Activated T-cell treated with anti-CD3 and anti-CD28 coated beads for 24 hours (primary cell): ENCODE data around the gene MPHOSPH9.
A peak's percentile ranks its signal among the peaks of the same experiment; 100 is the strongest.
"Not testable (repeated sequence)": the region's sequence is repeated elsewhere in the genome, so short reads cannot be mapped to it uniquely, and the experiment has no call there.

Source experiments
- DNase-seq: peaks from one replicate; pipeline ENCODE4 v3.0.0-alpha.2; 2020; ENCODE audit warnings: low read depth

Gene MPHOSPH9

DNA sequence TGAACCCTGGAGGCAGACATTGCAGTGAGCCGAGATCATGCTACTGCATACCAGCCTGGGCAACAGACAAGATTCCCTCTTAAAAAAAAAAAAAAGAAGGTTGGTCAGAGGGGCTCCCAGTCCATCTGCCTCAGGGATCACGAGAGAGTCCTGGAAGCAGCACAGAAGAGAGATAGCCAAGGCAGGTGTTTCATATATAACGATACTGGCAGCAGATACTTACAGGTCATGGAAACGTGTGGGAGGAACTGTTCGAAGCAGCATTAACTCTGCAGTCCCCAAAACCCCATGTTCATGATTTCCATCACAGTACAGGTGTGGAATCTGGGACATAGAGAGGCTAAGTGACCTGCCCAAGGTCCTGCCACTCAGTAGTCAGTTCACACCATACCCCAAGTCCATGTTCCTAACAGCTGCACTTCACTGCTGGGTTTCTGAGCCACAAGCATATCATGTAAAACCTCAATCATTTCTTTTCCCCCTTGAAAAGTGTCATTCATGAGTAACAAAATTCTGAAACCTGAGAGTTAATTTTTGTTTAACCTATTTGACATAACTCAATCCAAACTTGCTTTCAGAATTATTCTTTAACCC is 22.0 kb upstream of the MPHOSPH9 start:
- no peak for DNase-seq

DNA sequence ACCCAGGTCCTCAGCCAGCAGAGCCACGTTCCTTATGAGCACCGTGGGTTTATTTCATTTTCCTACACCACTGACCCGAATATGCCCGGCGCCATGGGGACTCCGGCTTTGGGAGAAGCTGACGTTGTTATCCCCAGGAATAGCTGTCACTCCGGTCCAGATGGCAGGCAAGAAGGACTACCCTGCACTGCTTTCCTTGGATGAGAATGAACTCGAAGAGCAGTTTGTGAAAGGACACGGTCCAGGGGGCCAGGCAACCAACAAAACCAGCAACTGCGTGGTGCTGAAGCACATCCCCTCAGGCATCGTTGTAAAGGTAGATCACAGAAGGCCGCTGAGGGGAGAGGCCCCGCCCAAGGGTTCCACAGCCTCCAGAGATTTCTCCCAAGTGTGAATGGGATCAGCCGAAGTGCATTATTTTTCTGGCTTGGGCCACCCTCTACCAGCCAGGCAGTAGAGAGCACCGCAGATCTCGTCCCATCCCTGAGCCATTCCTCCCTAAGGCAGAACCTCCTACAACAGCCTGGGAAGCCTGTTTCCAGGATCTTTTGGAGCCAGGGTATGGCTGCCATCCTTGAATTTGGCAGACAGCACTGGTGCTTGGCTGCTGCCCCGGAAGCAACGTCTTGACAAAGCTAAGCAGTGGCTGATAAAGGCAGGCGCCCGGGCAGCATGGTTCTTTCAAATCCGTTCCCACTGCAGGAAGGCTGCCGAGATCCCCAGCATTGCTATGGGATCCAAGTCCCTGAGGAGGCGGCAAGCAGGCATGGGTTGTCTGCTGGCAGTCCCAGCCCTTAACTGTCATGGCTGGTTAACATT is 20.9 kb upstream of the MPHOSPH9 start:
- DNase-seq: no peak

DNA sequence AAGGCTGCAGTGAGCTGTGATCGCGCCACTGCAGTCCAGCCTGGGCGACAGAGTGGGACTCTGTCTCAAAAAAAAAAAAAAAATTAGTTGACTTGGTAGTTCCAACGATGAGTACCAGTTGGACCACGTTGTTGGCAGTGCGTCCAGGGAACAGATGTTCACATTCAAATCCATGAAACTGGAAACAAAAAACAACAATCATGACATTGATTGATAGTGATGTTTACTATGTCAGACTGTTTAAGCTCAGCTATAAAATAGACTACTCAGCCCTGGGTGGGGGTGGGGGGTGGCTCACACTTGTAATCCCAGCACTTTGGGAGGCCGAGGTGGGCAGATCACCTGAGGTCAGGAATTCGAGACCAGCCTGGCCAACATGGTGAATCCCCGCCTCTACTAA is 19.4 kb upstream of the MPHOSPH9 start:
- DNase-seq: not testable (repeated sequence)

DNA sequence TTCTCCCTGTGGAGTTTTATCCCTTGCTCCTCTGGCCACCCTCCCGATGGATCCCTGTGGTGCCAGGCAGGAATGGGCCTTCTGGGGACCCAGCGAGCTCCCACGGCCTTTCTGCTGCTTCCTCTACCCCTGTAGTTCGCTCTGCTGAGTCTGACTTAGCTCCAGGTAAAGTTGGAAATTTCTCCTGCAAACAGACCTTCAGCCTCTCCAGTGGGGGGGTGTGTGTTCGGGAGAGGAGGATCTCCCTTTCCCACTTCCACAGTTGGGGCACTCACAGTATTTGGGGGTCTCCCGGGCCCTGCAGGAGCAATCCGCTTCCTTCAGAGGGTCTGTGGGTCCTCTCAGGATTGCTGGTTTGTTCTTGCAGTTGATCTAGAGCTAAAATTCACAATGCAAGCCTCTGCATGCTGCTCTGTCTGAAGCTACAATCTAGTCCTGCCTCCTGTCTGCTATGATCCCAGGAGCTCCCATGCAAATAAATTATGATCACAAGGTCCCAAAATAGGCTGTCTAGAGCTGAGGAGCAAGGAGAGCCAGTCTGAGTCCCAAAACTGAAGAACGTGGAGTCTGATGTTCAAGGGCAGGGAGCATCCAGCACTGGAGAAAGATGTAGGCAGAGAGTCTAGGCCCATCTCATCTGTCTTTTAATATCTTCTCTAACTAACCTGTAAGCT is 18.6 kb upstream of the MPHOSPH9 start:
- no peak for DNase-seq

DNA sequence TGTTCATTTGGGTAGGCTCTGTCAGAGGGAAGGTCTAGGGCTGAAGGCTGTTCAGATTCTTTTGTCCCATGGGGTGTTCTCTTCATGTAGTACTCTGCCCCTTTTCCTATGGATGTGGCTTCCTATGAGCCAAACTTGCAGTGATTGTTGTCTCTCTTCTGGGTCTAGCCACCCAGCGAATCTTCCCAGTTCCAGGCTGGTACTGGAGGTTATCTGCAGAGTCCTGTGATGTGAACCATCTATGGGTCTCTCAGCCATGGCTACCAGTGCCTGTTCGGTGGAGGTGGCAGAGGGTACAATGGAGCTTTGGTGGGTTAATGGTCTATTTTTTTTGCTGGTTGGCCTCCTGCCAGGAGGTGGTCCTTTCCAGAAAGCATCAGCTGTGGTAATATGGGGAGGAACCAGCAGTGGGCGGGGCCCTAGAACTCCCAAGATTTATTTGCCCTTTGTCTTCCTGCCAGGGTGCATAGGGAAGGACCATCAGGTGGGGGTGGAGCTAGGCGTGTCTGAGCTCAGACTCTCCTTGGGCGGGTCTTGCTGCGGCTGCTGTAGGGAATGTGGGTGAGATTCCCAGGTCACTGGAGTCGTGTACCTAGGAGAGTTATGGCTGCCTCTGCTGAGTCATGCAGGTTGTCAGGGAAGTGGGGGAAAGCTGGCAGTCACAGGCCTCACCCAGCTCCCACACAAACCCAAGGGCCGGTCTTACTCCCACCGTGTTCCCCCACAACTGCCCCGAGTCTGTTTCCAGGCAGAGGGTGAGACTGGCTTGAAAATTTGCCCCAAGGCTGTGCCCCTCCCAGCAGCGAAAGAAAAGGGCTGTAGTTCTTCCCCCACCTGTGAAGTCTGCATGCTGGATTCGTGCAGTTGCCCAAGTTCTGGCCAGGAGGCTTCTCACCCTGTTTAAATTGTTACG is 17.8 kb upstream of the MPHOSPH9 start:
- no peak for DNase-seq

DNA sequence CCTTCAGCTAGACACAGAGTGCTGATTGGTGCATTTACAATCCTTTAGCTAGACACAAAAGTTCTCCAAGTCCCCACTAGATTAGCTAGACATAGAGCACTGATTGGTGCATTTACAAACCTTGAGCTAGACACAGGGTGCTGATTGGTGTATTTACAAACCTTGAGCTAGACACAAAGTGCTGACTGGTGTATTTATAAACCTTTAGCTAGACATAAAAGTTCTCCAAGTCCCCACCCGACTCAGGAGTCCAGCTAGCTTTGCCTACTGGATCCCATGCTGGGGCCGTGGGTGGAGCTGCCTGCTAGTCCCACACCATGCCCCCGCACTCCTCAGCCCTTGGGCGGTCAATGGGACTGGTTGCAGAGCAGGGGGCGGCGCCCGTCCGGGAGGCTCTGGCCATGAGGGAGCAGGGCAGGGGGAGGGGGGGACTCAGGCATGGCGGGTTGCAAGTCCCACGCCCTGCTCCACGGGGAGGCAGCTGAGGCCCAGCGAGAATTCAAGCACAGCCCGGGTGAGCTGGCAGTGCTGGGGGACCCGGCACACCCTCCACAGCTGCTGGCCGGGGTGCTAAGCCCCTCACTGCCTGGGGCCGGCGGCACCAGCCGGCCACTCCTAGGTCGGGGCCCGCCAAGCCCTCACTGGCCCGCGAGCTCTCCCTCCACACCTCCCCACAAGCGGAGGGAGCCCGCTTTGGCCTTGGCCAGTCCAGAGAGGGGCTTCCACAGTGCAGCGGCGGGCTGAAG is 16.2 kb upstream of the MPHOSPH9 start:
- not testable (repeated sequence) for DNase-seq

DNA sequence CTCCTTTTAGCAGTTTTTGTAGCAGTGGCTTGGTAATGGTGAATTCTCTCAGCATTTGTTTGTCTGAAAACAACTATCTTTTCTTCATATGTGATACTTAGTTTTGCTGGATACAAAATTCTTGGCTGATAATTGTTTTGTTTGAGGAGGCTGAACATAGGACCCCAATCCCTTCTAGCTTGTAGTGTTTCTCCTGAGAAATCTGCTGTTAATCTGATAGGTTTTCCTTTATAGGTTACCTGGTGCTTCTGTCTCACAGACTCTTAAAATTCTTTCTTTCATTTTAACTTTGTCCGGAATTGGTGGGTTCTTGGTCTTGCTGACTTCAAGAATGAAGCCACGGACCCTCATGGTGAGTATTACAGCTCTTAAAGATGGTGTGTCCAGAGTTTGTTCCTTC is 15.2 kb upstream of the MPHOSPH9 start:
- DNase-seq: not testable (repeated sequence)

DNA sequence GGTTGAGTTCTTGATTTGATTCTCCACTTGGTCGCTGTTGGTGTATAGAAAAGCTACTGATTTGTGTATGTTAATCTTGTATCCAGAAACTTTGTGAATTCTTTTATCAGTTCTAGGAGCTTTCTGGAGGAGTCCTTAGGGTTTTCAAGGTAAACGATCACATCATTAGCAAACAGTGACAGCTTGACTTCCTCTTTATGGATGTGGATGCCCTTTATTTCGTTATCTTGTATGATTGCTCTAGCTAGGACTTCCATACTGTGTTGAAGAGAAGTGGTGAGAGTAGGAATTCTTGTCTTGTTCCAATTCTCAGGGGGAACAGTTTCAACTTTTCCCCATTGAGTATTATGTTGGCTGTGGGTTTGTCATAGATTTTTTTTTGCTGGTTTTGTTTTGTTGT is 12.7 kb upstream of the MPHOSPH9 start:
- DNase-seq: no peak

DNA sequence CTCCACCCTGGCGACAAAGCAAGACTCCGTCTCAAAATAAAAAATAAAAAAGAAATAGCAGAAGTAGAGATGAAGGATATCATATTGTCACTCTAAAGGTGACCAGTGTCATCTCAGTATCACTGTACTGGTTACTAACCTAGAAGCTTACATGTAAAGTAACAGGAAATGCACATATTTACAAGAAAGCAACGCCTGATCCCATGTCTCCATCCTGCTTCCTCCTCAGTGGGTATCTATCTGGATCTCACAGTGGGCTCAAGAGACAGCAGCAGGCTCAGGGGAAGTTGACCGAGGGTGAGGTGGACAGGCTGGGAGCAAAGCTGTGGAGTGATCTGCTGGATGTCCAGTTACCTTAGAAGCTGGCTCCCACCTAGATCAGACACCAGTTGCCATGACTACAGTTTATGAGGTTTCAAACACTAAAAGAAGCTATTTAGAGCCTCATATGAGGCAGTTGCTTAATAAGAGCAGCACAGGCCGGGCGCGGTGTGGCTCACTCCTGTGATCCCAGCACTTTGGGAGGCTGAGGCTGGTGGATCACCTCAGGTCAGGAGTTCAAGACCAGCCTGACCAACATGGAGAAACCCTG is 10.8 kb upstream of the MPHOSPH9 start:
- no peak for DNase-seq

DNA sequence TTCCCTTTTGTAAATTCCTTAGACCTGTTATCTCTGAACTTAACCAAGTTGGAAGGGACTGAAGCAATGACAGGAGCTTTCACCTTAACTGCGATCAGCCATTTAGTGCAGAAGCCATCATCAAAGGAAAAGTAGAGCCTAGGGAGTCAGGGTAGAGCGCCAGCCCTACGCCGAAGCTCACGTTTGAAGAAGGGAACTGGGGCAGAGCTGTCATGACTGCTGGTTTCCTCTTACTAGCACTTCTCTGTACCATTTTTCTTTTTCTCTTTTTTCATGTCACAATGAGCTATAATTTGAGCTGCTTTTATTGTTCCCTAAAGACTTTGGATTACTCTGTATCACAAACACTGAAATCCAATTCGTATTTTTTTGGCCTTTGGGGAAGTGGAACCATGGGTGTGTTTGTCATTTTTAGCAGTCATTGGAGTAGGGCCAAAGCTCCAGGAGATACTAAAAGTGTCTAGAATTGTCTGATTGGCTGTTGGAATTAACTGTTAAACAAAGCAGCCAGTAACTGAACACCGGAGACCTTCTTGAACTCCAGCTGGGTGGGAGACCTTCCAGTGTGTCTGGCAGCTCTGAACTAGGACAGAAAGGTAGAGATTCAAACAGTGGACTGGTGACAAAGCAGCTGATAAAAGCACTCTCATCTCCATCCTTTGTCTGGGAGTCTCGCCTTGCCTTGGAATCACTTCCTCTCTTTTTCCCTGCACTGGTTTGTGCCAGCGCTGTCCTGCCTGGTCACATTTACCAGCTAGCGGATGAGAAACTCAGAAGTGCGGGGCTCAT is 9.4 kb upstream of the MPHOSPH9 start:
- DNase-seq: no peak

DNA sequence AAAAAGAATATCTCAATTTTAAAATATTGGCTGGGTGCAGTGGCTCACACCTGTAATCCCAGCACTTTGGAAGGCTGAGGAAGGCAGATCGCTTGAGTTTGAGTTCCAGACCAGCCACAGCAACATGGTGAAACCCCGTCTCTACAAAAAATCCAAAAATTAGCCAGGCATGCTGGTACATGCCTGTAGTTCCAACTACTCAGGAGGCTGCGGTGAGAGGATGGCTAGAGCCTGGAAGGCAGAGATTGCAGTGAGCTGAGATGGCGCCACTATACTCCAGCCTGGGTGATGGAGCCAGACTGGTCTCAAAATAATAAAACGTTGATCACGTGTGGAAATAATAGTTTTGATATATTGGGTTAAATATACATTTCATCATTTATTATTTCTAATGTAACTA is 6.0 kb upstream of the MPHOSPH9 start:
- DNase-seq: no peak

DNA sequence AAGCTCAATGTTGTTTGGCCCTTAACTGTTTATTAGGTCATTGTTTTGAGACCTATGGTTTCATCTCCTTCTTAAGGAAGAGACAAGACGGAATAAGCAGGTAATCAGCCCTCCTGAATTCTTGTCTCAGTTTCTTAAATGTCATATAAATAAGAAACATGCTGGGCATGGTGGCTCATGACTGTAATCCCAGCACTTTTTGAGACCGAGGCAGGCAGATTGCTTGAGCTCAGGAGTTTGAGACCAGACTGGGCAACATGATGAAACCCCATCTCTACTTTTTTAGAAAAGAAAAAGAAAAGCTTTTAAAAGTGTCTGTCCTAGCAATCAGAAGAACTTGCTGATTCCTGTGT is 5.4 kb upstream of the MPHOSPH9 start:
- no peak for DNase-seq

DNA sequence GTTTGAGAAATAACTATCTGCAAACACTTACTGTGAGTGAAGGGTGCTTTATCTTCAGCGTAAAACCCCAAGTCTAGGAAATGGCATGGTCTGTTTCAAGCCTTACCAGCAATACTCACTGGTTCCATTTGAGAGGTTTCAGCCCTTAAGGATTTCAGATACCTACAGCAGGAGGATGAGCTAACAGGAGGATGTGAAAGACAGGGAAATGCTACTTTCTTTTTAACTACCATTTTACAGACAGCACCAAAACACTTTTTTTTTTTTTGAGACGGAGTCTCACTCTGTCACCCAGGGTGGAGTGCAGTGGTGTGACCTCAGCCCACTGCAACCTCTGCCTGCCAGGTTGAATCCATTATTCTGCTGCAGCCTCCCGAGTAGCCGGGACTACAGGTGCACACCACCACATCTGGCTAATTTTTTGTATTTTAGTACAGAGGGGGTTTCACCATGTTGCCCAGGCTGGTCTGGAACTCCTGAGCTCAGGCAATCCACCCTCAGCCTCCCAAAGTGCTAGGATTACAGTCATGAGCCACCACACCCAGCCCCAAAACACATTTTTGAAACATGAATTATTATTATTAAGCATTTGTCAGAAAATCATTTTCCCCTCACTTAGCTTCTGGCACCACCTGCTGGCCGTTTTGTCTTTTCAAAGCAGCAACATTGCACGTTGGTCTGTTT is 4.8 kb upstream of the MPHOSPH9 start:
- peak; percentile 58 for DNase-seq

DNA sequence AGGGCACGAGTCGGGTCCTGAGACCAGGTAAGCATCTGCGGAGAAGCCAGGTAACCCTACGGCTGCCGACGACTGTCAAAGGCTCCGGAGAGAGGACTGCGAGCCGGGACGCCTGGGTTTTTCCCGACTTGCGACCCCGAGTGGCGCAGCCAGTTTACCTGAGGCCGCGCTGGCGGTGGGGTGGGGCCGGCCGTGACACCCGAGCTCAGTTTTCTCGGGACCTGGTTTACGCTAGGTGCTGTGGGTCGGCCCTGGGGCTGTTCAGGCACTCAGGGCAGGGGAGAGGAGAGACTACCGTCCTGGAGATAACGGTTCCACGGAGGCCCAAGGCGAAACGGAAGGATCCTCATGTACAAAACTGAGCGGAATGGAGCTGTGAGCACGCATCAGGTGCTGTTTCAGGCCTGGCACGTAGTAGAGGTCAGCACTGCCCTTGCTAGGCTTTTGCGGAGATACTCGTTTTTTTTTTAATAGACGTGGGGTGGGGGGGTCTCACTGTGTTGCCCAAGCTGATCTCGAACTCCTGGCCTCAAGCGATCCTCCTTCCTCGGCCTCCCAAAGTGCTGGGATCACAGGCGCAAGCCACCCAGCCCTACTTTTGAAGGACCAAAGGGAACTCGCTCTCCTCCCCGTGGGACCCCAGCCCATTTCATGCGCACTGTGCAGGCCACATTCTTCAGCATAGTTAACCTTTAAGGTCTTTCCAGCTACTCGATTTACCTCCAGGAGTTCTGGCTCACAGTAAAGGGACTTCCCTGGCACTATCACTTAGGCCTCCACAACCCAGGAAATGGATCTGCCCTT is 766 bp upstream of the MPHOSPH9 start:
- DNase-seq: peak; percentile 8

DNA sequence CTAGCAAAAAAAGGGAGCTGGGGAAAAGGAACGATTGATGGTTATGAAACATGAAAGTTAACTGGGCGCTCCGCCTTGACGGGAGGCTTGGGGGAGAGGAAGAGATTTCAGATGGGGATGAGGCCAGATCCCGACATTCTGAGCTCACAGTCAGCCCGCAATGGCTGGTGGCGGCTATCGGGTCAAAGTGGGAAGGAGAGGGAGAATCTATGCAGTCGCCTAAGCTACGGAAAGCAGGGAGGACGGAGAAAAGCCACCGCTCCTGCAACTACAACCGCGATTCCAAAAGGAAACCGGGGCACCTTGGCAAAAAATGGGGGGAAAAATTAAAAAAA is 502 bp downstream of the MPHOSPH9 start:
- no peak for DNase-seq

DNA sequence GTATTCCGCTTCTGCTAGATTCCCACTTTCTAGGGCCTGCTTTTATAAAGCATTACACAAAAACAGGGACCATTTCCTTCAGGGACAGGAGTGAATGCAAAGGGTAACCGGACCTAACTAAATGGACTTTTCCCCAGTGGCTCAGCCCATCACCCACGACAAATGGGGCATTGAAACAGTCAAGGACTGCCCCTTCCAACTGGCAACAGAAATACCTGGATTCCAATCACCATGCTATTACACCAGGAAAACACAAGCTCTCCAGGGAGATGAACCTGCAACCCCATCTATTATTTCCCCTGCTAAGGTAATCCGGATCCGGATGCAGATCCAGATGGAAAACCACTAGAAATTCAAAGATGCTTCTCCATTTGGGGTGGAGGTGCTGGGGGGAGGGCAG is 1.0 kb downstream of the MPHOSPH9 start:
- no peak for DNase-seq

DNA sequence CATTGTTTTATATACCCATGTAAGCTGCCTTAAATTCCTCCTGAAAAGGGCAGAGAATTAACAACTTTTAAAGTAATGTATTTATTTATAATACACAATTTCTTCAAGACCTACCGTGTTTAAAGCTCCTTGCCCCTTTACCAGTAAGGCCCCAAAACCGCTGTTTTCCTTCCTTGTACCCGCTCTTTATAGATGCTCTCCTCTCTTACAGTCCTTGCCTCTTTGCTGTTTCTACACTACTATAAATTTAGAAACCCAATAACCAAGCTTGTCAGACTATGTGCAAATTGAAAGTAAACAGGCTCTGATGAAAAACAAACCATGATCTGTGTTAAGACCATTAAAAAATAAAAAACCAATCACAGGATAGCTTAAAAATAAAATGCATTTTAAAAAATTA is 3.9 kb downstream of the MPHOSPH9 start:
- no peak for DNase-seq

DNA sequence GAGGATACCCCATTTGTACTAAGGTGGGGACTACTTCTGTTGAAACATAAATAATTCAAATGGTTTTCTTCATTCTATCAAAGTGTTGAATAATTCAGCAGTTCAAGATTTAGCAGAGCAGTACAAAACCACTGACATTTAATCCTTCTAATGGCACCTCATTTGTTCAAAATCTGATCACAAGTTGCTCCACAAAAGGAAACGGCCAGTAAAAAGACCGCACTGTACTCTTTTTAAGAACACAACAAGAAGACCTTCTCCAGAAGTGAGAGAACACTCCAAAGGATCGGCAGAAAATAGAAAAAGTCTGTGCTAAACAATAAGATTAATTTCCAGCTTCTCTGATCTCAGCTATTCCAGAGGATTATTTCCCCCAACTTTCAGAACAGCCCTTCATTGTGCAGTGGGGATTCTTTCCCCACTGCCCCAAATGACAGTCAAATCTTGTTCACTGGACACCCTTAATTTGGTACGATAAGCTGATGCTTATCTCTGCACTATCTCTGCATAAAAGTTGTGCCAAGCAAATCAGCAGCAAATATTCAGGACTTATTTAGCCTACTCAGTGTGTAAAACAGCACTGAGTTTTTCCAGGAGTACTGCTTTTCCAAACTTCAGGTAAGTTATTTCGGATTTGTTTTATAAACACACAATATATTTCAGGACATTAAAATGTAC is 5.2 kb downstream of the MPHOSPH9 start:
- no peak for DNase-seq

DNA sequence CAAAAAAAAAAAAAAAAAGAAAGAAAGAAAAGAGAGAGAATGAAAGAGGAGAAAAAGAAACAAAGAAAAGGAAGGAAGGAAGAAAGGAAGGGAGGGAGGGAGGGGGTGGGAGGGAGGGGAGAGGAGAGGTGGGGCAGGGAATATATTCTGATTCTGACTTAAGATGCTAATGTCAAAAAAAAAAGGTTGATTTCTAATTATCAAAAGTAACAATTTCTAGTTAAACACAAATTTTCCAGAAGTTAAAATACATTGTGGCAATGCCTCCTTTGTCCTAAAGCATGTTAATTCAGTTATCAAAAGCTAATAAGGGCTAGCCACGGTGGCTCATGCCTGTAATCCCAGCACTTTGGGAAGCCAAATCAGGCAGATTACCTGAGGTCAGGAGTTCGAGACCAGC is 7.5 kb downstream of the MPHOSPH9 start:
- DNase-seq: no peak
